Stimulated activated CD4-positive, alpha-beta T cell treated with anti-CD3 and anti-CD28 coated beads, Interleukin-12 subunit alpha, Interleukin-12 subunit beta, amount 100 ng/mL, for 4 hours (primary cell): ENCODE measurements around the gene LYRM4.

Experiments used
- DNase-seq: peaks from one replicate; pipeline ENCODE4 v3.0.0-alpha.2; 2020

LYRM4 gene

GRCh38 chr6:5116243-5116991 is 144.3 kb downstream of the LYRM4 start:
- DNase-seq, result no peak

GRCh38 chr6:5115168-5115567 is 145.6 kb downstream of the LYRM4 start:
- no peak for DNase-seq

DNA sequence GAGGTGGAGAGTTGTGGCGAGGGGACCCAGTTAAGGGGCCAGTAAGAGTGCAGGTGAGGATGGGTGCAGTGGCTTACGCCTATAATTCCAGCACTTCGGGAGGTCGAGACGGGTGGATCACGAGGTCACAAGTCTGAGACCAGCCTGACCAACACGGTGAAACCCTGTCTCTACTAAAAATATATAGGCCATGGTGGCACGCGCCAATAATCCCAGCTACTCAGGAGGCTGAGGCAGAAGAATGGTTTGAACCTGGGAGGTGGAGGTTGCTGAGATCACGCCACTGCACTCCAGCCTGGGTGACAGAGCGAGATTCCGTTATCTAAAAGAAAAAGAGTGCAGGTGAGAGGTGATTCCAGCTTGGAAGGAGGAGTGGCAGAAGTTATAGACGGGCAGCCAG is 147.7 kb downstream of the LYRM4 start:
- no peak for DNase-seq

GRCh38 chr6:5112066-5112799 is 148.5 kb downstream of the LYRM4 start:
- no peak for DNase-seq

- DNase-seq, result no peak
Observed at GRCh38 chr6:5111626-5112025, 149.1 kb downstream of the LYRM4 start.

GRCh38 chr6:5110246-5110645 is 150.5 kb downstream of the LYRM4 start:
- no peak for DNase-seq

GRCh38 chr6:5109436-5109835 is 151.3 kb downstream of the LYRM4 start:
- DNase-seq, result no peak

- DNase-seq, result no peak
Observed at GRCh38 chr6:5108536-5109150, 152.1 kb downstream of the LYRM4 start.

GRCh38 chr6:5108068-5108467 is 152.7 kb downstream of the LYRM4 start:
- no peak for DNase-seq

DNA sequence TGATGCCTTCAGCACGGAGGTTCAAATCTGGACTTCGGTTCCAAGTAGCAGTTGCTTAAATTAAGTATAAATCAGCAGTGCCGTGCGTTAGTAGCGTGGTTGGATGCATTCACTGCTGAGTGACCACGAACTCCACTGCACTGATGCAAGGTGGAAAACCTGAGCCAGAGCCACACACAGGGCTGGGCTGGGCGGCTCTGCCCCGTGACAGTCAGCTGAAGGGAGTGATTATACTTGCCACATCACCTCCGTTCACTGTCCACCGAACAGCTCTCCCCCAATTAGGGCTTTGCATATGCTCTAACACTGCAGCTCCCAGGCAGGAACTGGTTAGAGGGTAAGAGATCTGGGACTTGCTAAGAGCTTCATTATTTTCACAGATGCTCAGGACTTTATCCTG is 153.4 kb downstream of the LYRM4 start:
- DNase-seq, result no peak

DNA sequence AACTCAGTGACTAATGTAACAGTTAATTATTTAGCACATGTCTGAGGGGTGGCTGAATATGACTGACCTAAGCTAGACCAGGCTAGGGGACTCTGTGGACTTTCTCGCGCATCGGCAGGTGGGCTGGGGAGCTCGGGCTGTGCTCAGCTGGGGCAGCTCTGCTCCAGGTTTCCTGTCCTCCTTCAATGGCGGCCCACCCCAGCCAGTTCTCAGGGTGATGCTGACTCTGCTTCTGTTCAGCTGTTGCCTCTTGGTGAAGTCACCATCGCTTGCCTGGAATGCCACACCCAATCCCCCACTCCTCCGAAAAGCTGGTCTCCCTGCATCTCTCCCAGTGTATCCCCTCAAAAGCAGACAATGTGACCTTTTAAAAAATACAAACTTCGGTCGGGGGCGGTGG is 155.6 kb downstream of the LYRM4 start:
- DNase-seq, result no peak

- no peak for DNase-seq
Observed at GRCh38 chr6:5104667-5105066, 156.1 kb downstream of the LYRM4 start.

DNA sequence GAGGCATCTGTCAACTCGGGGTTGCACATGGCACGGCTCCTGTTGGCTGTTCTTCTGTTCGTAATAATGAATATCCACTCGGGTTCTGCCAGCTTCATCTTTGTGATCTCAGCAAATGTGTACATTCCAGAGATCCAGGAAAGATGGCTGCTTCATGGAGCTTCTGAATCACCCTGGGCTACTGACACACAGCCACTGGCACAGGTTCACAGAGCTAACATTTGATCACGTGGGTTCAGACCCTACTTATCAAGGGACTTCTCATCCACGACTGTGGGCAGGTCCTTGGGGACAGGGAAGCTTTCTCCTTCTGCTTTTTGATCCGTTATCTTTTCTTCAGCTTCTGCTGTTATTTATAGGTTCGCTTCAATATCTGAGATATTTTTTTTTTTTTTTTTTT is 157.5 kb downstream of the LYRM4 start:
- DNase-seq, result no peak

GRCh38 chr6:5102267-5102970 is 158.3 kb downstream of the LYRM4 start:
- no peak for DNase-seq

DNA sequence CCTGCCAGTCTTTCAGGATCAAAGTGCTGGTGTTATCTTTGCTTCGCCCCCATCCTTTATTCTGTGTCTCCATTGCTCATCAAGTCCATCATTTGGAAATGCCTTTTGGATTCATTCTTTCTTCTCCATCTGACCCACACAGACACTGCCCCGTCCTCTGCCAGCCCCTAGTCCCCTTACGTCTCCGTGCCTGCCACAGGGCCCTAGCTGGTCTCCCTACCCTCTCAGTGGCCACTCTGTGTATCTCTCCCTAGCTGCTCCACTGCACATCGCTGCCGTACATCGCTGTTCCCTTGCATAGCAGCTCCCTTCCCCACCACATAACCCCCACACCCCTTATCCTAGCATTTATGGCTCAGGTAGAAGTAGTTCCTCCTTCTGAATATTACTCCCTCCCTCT is 159.9 kb downstream of the LYRM4 start:
- DNase-seq, result no peak

GRCh38 chr6:5099537-5099936 is 161.2 kb downstream of the LYRM4 start:
- no peak for DNase-seq

GRCh38 chr6:5098501-5099270 is 162.1 kb downstream of the LYRM4 start:
- no peak for DNase-seq

GRCh38 chr6:5096482-5096881 is 164.3 kb downstream of the LYRM4 start:
- no peak for DNase-seq

DNA sequence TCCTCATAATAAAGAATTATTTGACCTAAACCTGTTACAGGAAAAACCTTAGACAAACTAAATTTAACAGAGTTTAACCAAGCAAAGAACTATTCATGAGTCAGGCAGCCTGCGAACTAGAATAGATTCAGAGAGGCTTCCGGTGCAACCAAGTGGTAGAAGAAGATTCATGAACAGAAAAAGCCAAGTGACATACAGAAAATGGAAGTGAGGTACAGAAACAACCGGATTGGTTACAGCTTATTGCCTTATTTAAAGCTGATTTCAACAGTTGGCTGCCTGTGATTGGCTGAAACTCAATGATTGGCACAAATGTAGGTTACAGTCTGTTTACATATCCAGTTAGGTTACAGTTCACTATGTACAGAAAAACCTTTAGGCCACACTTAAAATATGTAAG is 165.5 kb downstream of the LYRM4 start:
- no peak for DNase-seq

- DNase-seq, result no peak
Observed at GRCh38 chr6:5094327-5094726, 166.4 kb downstream of the LYRM4 start.

- no peak for DNase-seq
Observed at GRCh38 chr6:5093231-5094015, 167.3 kb downstream of the LYRM4 start.
